ENCODE measurements around the gene DNAJC17. TPM values are rescaled to one million over a fixed set of nuclear protein-coding genes. Genes with fewer than 3 reads are reported as not detected.
A peak's percentile ranks its signal among the peaks of the same experiment; 100 is the strongest.

DNAJC17 gene
- polyA plus RNA-seq, 2 of the 4 experiments (the other 2 are of a cell fraction): 22.3 to 24.4 TPM

- Histone ChIP-seq H3K27ac (peak overlapping the region; percentile 59 to 76; a peak in 4 of 6 replicates), H3K4me3 (no peak overlapping the region)
- no peak for FAIRE-seq
Measured at GRCh38 chr15:40856746-40857145, 49.5 kb upstream of the DNAJC17 start.

GRCh38 chr15:40855706-40856234 is 48.5 kb upstream of the DNAJC17 start:
- no peak overlapping the region for H3K4me3 ChIP-seq
- peaks cover 25% of the 10 kb centered on the region for H3K4me1 ChIP-seq
- H3K4me2 ChIP-seq: no peak overlapping the region
- WGBS (ENCODE audit: missing lambda C conversion rate): 49% methylated on average over 4 of the region's 13 CpGs
- no peaks in the 10 kb centered on the region for H3K9me3 ChIP-seq
- no peak for FAIRE-seq
- DNase-seq (ENCODE audit: low read depth in 1 of 2, low spot score in 1 of 2): no peak
- POLR2A ChIA-PET: interaction anchor here (0.6 kb wide), 1 partner anchor 38 kb away, joined by 4 read pairs; the partner anchor contains the start of gene VPS18
- H3K27ac ChIP-seq: no peak overlapping the region
- ATAC-seq: no peak
- TF ChIP-seq REST (IDR thresholded peaks at IDR 0.05) (no peak), RARB (CRISPR knock-in tag; IDR thresholded peaks at IDR 0.05) (no peak), CEBPB (IDR thresholded peaks at IDR 0.05) (no peak), HDAC2 (IDR thresholded peaks at IDR 0.05) (no peak), RCOR1 (IDR thresholded peaks at IDR 0.05; ENCODE audit: low read depth, low read length) (no peak), FOSL2 (IDR thresholded peaks at IDR 0.05) (no peak), FOSL2 (CRISPR knock-in tag; IDR thresholded peaks at IDR 0.05) (no peak), ELK1 (IDR thresholded peaks at IDR 0.05; ENCODE audit: low read depth, low read length) (no peak), MYC (IDR thresholded peaks at IDR 0.05; ENCODE audit: borderline replicate concordance, low read length) (no peak), ATOH8 (CRISPR knock-in tag; IDR thresholded peaks at IDR 0.05; ENCODE audit: low read depth) (no peak), RFX5 (IDR thresholded peaks at IDR 0.05) (no peak), USF2 (IDR thresholded peaks at IDR 0.05) (no peak), MAZ (IDR thresholded peaks at IDR 0.05; ENCODE audit: borderline replicate concordance, low read depth, low read length) (no peak), PHF8 (IDR thresholded peaks at IDR 0.05; ENCODE audit: borderline replicate concordance, low read depth) (no peak), EHF (CRISPR knock-in tag; IDR thresholded peaks at IDR 0.05) (no peak), ZNF302 (CRISPR knock-in tag; IDR thresholded peaks at IDR 0.05) (no peak), CBX2 (IDR thresholded peaks at IDR 0.05; ENCODE audit: borderline replicate concordance, low read depth) (no peak), CHD2 (IDR thresholded peaks at IDR 0.05; ENCODE audit: low read length, partially characterized antibody) (no peak)
- CTCF ChIA-PET: interaction anchor here (0.9 to 9.3 kb wide), 5 partner anchors 9 to 177 kb away, joined by 3 to 254 read pairs (median 82); partner anchors contain the start of genes PPP1R14D, SPINT1 and VPS18

More at GRCh38 chr15:40856746-40857145, 49.5 kb upstream of the DNAJC17 start:
- CTCF ChIA-PET: interaction anchor here (0.8 to 9.3 kb wide), 20 partner anchors 10 to 177 kb away, joined by 3 to 254 read pairs (median 6); partner anchors contain the start of genes PPP1R14D, SPINT1 and VPS18
- H3K4me1 ChIP-seq: peaks cover 30% of the 10 kb centered on the region
- H3K4me2 ChIP-seq: no peak overlapping the region
- no peak for TF ChIP-seq RFX5 (IDR thresholded peaks at IDR 0.05)
- TF ChIP-seq NR3C1 (IDR thresholded peaks at IDR 0.05): no peak
- no peak for TF ChIP-seq CHD2 (IDR thresholded peaks at IDR 0.05; ENCODE audit: low read length, partially characterized antibody)
- no peak for TF ChIP-seq EP300 (IDR thresholded peaks at IDR 0.05)
- no peak for TF ChIP-seq ZNF302 (CRISPR knock-in tag; IDR thresholded peaks at IDR 0.05)
- no peak for TF ChIP-seq JUNB (IDR thresholded peaks at IDR 0.05)
- TF ChIP-seq SREBF2 (IDR thresholded peaks at IDR 0.05): no peak
- TF ChIP-seq KDM1A (IDR thresholded peaks at IDR 0.05; ENCODE audit: low read depth): no peak
- TF ChIP-seq MAZ (IDR thresholded peaks at IDR 0.05; ENCODE audit: borderline replicate concordance, low read depth, low read length): no peak
- no peak for TF ChIP-seq BHLHE40 (IDR thresholded peaks at IDR 0.05; ENCODE audit: low read depth, low read length)
- no peak for TF ChIP-seq FOSL2 (IDR thresholded peaks at IDR 0.05)
- TF ChIP-seq FOSL2 (CRISPR knock-in tag; IDR thresholded peaks at IDR 0.05): no peak
- no peak for TF ChIP-seq HOXB5 (CRISPR knock-in tag; IDR thresholded peaks at IDR 0.05)
- TF ChIP-seq CHD4 (IDR thresholded peaks at IDR 0.05; ENCODE audit: borderline replicate concordance): no peak
- TF ChIP-seq POLR2AphosphoS2 (conservative IDR thresholded peaks at IDR 0.05; ENCODE audit: low read length): no peak
- no peak for TF ChIP-seq TFCP2L1 (CRISPR knock-in tag; IDR thresholded peaks at IDR 0.05)
- TF ChIP-seq PHF8 (IDR thresholded peaks at IDR 0.05; ENCODE audit: borderline replicate concordance, low read depth): no peak
- no peak for TF ChIP-seq RNF2 (IDR thresholded peaks at IDR 0.05; ENCODE audit: borderline replicate concordance, low read depth)
- TF ChIP-seq GATA3 (IDR thresholded peaks at IDR 0.05; ENCODE audit: borderline replicate concordance): no peak
- H3K9me3 ChIP-seq: no peaks in the 10 kb centered on the region
- DNase-seq (ENCODE audit: low read depth in 1 of 2, low spot score in 1 of 2) (no peak), ATAC-seq (no peak)
- POLR2A ChIA-PET: no interaction called here
- WGBS (ENCODE audit: missing lambda C conversion rate): 61% methylated on average over 2 of the region's 8 CpGs

Data from A549 (cell line).